ENCODE measurements around the gene FOLR1.

Gene FOLR1

DNA sequence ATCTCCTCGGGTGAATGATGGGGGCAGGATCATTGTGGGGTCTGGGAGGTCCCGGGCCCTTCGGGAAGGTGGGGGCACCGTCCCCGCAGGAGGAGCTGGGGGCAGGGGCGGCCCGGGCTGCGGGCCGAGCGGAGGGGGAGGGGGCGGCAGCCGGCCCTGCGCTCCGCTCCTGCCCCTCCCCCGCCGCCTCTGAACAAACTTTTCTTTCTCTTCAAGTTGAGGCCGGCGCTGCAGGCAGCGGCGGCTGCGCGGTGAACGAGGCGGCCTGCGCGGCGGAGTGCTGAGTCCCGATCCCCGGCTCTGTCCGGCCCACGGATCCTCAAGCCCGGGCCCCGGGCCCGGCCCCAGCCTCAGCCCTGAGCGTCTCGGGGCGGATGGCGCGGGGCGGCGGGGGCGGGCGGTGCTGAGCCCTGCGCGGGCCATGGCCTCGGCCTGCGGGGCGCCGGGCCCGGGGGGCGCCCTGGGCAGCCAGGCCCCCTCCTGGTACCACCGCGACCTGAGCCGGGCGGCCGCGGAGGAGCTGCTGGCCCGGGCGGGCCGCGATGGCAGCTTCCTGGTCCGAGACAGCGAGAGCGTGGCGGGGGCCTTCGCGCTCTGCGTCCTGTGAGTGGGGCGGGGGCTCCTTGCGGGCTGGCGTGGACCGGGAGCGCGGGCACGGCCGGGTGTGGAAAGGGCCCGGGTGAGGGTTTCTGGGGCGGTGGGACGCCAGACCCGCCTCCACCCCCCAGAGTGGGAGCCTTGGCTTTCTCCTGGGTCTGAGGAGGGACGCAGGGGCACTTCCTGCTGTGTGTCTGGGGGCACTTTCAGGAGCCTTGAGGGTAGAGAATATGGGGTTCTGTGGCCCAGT is 32.8 kb downstream of the FOLR1 start, which contains the start of gene INPPL1:
TSS of gene INPPL1 (plus strand) at position 204 of the 847 bp plus-strand sequence. CDS start at position 422, 218 bp downstream.
- H3K36me3 Mint-ChIP-seq (ENCODE audit: low read depth) = peaks cover 36% of the 10 kb centered on the region
- peak within 1 kb of the TSS; percentile 90 for H3K27ac Mint-ChIP-seq
- peak within 1 kb of the TSS; percentile 91 for H3K4me3 Mint-ChIP-seq
- no peaks in the 10 kb centered on the region for H3K9me3 Mint-ChIP-seq
- peaks cover 26% of the 10 kb centered on the region for H3K4me1 Mint-ChIP-seq (ENCODE audit: low read depth)
- DNase-seq = peak; percentile 68
- no peaks in the 10 kb centered on the region for H3K27me3 Mint-ChIP-seq

DNA sequence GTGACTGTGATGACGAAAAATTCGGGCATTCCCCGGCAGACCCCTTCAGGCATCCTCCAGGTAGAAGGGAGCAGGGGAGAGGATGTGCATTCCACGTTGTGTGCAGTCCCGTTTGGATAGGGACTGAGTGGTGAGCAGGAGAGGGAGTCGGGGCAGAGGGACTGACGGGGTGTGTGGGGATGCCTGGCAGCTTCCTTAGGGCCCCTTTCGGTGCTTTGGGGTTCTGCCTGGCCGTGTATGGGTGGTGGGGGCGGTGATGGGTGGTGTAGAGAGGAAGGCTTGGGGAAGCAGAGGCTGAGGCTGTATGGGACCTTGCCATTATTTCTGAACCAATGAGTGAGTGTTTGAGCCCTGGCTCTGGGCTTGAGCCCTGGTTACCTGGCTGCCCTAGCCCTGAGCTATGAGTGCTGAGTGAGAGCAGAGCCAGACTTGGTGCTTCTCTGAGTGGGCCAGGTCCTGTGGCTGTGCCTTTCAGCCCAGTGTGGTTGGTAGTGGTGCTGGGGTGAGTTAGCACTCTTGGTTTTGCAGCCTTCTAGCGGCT is 33.5 kb downstream of the FOLR1 start:
- Mint-ChIP-seq H3K27ac (peak overlapping the region; percentile 81), H3K27me3 (no peaks in the 10 kb centered on the region), H3K36me3 (ENCODE audit: low read depth) (peaks cover 43% of the 10 kb centered on the region), H3K4me3 (peak overlapping the region; percentile 84), H3K4me1 (ENCODE audit: low read depth) (peaks cover 26% of the 10 kb centered on the region), H3K9me3 (no peaks in the 10 kb centered on the region)
- DNase-seq = peak; percentile 66

DNA sequence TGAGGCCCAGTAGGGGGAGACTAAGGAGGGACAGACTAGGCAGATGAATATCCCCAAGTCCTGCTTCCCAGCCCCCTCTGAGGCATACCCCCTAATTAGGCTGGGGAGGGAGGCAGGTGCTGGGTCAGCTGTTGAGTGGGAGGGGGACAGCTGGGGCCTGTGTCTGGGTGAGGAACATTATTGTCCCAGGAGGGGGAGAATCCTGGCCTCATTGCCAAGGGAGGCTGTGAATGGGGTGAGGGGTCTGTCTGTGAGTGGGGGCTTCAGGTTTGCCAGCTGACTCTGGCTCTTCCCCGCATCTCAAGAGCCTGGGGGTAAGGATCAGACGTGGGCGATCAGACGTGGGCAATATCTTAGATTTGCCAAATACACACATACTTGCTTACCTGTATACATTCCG is 34.8 kb downstream of the FOLR1 start:
- peaks cover 54% of the 10 kb centered on the region for H3K36me3 Mint-ChIP-seq (ENCODE audit: low read depth)
- H3K9me3 Mint-ChIP-seq = no peaks in the 10 kb centered on the region
- no peaks in the 10 kb centered on the region for H3K27me3 Mint-ChIP-seq
- DNase-seq = no peak
- peaks cover 24% of the 10 kb centered on the region for H3K4me1 Mint-ChIP-seq (ENCODE audit: low read depth)
- H3K27ac Mint-ChIP-seq = no peak overlapping the region
- H3K4me3 Mint-ChIP-seq = no peak overlapping the region

DNA sequence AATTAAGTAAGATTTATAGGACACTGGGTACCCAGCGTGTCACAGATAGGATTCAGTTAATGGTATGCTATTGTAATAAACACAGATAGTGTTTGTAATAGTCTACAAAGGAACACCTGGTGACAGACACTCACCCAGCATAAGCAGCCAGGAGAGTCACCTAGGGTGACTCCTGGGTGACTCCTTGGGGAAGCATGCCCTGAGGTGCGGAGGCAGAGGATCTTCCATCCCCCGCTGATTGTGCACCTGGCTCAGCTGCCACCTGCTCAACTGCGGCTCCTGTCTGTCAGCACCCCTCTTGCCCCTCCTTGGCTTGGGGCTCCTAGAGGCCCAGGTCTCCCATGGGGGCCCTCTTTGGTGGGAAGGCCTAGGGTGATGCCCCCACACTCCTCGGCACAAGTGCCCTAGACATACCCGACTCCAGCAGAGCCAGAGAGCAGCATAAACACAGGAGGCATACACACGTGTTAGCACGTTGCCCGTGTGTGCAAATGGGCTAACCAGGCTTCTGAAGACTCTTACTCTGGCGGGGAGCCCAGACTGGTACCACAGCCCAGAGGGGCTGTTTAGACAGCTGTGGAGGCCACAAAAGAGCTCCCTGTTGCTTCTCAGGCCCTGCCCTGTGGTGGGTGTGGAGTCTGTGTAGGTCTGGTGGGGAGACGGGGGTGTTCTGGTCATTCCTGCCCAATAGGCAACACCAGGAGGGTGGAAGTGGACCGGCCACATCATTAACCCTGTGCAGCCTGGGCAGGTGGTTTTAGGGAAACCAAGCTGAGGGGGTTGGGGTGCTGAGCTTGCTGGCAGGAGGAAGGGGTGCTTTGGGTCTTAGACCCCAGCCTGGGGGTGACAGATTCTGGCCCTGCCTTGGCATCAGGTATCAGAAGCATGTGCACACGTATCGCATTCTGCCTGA is 35.6 kb downstream of the FOLR1 start:
- Mint-ChIP-seq H3K36me3 (ENCODE audit: low read depth) (peaks cover 63% of the 10 kb centered on the region), H3K27me3 (no peaks in the 10 kb centered on the region), H3K27ac (peak overlapping the region; percentile 47), H3K4me3 (no peak overlapping the region), H3K9me3 (no peaks in the 10 kb centered on the region), H3K4me1 (ENCODE audit: low read depth) (peaks cover 18% of the 10 kb centered on the region)
- DNase-seq = no peak

DNA sequence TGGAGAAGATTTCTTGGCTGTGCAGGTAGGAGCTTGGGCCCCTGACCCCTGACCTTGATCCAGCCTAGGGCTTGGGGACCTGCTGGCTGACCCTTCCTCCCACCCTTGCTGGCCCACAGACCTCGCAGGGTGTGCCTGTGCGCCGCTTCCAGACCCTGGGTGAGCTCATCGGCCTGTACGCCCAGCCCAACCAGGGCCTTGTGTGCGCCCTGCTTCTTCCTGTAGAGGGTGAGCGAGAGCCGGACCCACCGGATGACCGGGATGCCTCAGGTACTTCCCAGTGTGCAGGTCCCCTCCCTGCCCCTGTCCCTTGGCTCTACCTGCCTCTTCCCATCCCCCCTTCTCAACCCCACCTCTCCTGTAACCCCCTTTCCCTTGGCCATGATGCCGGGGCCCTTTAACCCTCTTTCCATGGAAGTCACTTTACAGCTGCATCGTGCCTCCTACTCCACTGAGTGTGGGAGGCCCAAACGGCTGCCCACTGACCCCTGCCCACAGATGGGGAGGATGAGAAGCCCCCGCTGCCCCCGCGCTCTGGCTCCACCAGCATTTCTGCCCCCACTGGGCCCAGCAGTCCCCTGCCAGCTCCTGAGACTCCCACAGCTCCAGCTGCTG is 36.4 kb downstream of the FOLR1 start:
- Mint-ChIP-seq H3K36me3 (ENCODE audit: low read depth) (peaks cover 71% of the 10 kb centered on the region), H3K4me3 (no peak overlapping the region), H3K27me3 (no peaks in the 10 kb centered on the region), H3K4me1 (ENCODE audit: low read depth) (peaks cover 13% of the 10 kb centered on the region), H3K9me3 (no peaks in the 10 kb centered on the region), H3K27ac (no peak overlapping the region)
- no peak for DNase-seq

DNA sequence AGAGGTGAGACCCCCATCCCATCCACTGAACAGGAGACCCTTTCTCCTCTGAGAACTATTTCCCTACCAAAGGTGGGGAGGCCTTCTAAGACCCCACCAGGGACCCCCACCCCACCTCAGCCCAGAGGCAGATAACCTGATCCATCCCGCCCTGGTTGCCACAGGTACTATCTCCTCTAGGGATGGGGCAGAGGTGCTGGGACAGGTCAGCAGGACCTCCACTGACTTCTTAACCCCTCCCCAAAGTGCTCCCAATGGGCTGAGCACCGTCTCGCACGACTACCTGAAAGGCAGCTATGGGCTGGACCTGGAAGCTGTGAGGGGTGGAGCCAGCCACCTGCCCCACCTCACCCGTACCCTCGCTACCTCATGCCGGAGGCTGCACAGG is 36.9 kb downstream of the FOLR1 start:
- Mint-ChIP-seq H3K27me3 (no peaks in the 10 kb centered on the region), H3K4me1 (ENCODE audit: low read depth) (peaks cover 13% of the 10 kb centered on the region), H3K9me3 (no peaks in the 10 kb centered on the region), H3K36me3 (ENCODE audit: low read depth) (peaks cover 76% of the 10 kb centered on the region), H3K4me3 (no peak overlapping the region), H3K27ac (no peak overlapping the region)
- DNase-seq = no peak

DNA sequence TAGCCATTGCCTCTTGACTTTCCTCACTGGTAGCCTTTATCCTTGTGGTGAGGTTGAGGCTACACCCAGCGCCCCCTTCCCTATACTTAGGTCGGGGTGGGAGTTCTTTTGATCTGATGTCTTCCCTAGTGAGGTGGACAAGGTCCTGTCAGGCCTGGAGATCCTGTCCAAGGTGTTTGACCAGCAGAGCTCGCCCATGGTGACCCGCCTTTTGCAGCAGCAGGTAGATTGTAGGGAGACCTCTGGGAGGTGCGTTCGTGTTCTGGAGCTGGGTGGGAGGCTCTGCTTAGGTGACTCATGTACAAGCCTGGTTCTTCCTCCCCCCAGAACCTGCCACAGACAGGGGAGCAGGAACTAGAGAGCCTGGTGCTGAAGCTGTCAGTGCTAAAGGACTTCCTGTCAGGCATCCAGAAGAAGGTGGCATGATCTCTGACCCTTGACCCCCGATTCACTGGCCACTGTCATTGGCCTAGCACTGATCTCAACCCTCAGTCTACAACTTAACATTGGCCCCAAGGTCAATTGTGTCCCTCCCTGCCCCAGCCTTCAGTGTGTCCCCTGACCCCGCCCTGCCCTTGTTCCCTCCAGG is 37.5 kb downstream of the FOLR1 start:
- H3K27ac Mint-ChIP-seq = peak overlapping the region; percentile 53
- no peaks in the 10 kb centered on the region for H3K9me3 Mint-ChIP-seq
- H3K4me3 Mint-ChIP-seq = no peak overlapping the region
- no peaks in the 10 kb centered on the region for H3K27me3 Mint-ChIP-seq
- DNase-seq = no peak
- H3K4me1 Mint-ChIP-seq (ENCODE audit: low read depth) = peaks cover 13% of the 10 kb centered on the region
- peaks cover 77% of the 10 kb centered on the region for H3K36me3 Mint-ChIP-seq (ENCODE audit: low read depth)

DNA sequence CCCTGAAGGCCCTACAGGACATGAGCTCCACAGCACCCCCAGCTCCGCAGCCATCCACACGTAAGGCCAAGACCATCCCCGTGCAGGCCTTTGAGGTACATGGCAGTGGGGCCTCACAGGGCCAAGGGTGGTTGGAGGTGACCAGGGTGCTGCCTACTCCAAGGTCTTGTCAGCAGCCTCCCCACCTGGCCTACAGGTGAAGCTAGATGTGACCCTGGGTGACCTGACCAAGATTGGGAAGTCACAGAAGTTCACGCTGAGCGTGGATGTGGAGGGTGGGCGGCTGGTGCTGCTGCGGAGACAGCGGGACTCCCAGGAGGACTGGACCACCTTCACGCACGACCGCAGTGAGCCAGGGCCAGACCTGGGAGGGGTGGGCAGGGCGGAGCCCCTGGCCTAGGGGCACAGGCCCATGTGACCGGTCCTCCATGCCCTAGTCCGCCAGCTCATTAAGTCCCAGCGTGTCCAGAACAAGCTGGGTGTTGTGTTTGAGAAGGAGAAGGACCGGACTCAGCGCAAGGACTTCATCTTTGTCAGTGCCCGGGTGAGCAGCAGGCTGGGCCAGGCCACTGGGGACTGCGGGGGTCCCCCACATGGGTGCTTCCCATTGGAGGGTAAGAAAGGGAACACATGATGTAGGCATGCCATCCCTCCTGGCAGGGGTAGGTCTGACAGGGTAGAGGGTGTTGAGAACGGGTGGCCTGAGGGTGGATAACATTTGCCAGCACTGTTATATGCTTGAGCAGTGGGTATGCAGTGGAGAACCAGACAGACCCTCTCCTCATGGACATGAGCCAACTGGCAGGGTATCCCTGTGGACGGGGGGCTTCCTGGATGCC is 38.2 kb downstream of the FOLR1 start:
- H3K27ac Mint-ChIP-seq = no peak overlapping the region
- peaks cover 13% of the 10 kb centered on the region for H3K4me1 Mint-ChIP-seq (ENCODE audit: low read depth)
- peaks cover 83% of the 10 kb centered on the region for H3K36me3 Mint-ChIP-seq (ENCODE audit: low read depth)
- no peak for DNase-seq
- no peaks in the 10 kb centered on the region for H3K9me3 Mint-ChIP-seq
- H3K4me3 Mint-ChIP-seq = no peak overlapping the region
- H3K27me3 Mint-ChIP-seq = no peaks in the 10 kb centered on the region

DNA sequence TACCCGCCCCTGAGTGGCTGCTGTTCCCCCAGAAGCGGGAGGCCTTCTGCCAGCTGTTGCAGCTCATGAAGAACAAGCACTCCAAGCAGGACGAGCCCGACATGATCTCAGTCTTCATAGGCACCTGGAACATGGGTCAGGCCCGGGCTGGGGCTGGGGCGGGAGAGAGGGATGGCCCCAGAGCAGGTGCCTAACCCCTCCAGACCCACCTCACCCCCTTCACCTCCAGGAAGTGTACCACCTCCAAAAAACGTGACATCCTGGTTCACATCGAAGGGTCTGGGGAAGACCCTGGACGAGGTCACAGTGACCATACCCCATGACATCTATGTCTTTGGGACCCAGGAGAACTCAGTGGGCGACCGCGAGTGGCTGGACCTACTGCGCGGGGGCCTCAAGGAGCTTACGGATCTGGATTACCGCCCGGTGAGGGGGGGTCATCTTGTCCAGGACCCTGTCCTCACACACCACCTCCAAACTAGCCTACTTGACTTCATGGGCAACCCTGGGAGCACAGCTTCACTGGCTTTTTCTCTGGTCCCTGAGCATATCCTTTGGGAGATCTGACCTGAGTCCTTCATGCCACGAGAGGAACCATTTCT is 38.9 kb downstream of the FOLR1 start:
- H3K9me3 Mint-ChIP-seq = no peaks in the 10 kb centered on the region
- peaks cover 5% of the 10 kb centered on the region for H3K4me1 Mint-ChIP-seq (ENCODE audit: low read depth)
- no peaks in the 10 kb centered on the region for H3K27me3 Mint-ChIP-seq
- no peak overlapping the region for H3K4me3 Mint-ChIP-seq
- no peak for DNase-seq
- peak overlapping the region; percentile 29 for H3K27ac Mint-ChIP-seq
- peaks cover 84% of the 10 kb centered on the region for H3K36me3 Mint-ChIP-seq (ENCODE audit: low read depth)

DNA sequence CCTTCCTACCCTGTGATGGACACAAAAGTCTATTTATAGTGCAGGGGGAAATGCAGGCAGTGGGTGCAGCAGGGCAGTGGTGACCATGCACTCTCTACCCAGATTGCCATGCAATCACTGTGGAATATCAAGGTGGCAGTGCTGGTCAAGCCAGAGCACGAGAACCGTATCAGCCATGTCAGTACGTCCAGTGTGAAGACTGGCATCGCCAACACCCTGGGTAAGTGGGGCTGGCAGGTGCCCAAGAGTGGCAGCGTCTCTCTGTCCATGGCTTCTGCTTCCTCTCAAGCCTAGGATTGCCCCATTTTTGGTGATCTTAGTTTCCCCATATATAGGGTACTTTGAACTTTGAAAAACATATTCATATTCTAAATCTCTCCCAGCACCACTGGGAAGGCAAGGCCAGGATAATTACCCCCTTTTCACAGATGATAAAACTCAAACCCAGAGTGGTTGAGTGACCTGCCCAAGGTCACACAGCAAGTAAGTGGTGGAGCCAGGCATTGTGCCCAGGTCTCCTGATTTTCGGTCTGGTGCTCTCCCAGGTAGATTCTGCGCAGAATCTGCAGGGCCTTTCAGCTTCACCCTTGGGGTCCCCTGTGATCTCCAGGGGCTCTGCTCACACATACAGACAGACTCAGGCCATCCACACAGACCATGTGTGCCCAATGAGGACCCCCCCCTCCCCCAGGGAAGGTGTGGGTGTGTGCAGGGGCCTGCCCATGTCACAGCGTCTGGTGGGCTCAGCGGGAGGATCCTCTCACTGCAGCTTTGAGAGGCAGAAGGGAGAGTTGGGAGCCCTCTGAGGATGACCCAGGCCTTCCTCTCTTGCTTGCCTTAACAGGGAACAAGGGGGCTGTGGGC is 39.7 kb downstream of the FOLR1 start:
- no peak for DNase-seq
- peak overlapping the region; percentile 29 for H3K27ac Mint-ChIP-seq
- H3K4me3 Mint-ChIP-seq = no peak overlapping the region
- H3K27me3 Mint-ChIP-seq = no peaks in the 10 kb centered on the region
- H3K9me3 Mint-ChIP-seq = no peaks in the 10 kb centered on the region
- H3K4me1 Mint-ChIP-seq (ENCODE audit: low read depth) = no peaks in the 10 kb centered on the region
- H3K36me3 Mint-ChIP-seq (ENCODE audit: low read depth) = peaks cover 92% of the 10 kb centered on the region

DNA sequence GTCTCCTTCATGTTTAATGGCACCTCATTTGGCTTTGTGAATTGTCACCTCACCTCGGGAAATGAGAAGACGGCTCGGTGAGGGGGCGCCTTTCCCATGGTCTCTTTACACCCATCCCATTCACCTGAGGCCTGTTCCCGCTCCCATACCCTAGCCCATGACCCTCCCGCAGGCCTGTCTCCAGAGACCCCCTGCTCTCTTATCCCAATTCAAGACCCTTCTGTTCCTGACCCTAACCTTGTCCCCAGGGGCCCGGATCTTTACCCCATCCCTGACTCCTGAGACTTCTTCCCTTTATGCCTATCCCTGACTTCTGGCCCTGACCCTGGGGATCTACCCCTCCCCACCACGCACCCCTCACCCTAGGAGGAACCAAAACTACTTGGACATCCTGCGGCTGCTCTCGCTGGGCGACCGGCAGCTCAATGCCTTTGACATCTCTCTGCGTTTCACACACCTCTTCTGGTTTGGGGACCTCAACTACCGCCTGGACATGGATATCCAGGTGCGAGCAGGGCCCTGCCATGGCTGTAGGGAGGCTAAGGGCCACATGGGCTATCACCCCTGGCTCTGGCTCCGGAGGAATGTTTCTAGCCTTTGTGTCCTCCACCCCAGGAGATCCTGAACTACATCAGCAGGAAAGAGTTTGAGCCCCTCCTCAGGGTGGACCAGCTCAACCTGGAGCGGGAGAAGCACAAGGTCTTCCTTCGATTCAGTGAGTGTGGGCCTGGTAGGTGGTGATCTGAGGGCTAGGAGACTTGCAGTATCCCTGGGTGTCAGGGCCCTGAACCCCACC is 40.5 kb downstream of the FOLR1 start:
- Mint-ChIP-seq H3K9me3 (no peaks in the 10 kb centered on the region), H3K27me3 (no peaks in the 10 kb centered on the region), H3K4me3 (no peak overlapping the region), H3K36me3 (ENCODE audit: low read depth) (peaks cover 98% of the 10 kb centered on the region), H3K4me1 (ENCODE audit: low read depth) (no peaks in the 10 kb centered on the region), H3K27ac (no peak overlapping the region)
- DNase-seq = no peak

All from activated T-cell treated with anti-CD3 and anti-CD28 coated beads, Interleukin-2, amount 50 U/mL, for 24 hours (primary cell).